Chondrocyte (in vitro differentiated cells): ENCODE data around the gene CYP51A1. TPM values are rescaled to one million over a fixed set of nuclear protein-coding genes. Genes with fewer than 3 reads are reported as not detected.
"Not testable (repeated sequence)": the region's sequence is repeated elsewhere in the genome, so short reads cannot be mapped to it uniquely, and the experiment has no call there.

Experiments used
- DNase-seq: peaks from one replicate; pipeline ENCODE4 v3.0.0; 2021; ENCODE audit warnings: mixed read lengths, low spot score
- H3K27ac Mint-ChIP-seq: one replicate; pipeline ENCODE4 v1.8.0; 2021; ENCODE audit warnings: mild to moderate bottlenecking, moderate library complexity, mixed read lengths; ENCODE audit not compliant: unreplicated experiment
- H3K27me3 Mint-ChIP-seq: 2 replicates; pipeline ENCODE4 v1.8.0; 2021; ENCODE audit warnings: low read depth, mixed read lengths
- H3K36me3 Mint-ChIP-seq: 2 replicates; pipeline ENCODE4 v1.8.0; 2021; ENCODE audit warnings: low read depth, mixed read lengths
- H3K4me1 Mint-ChIP-seq: 2 replicates; pipeline ENCODE4 v1.8.0; 2021; ENCODE audit warnings: low read depth, mild to moderate bottlenecking, mixed read lengths
- H3K4me3 Mint-ChIP-seq: one replicate; pipeline ENCODE4 v1.8.0; 2021; ENCODE audit warnings: mild to moderate bottlenecking, moderate library complexity, mixed read lengths; ENCODE audit not compliant: unreplicated experiment
- H3K9me3 Mint-ChIP-seq: 2 replicates; pipeline ENCODE4 v1.8.0; 2021; ENCODE audit warnings: low read depth, mixed read lengths
- CTCF ChIP-seq: fragments of 200-600 bp; sonication (generic); IDR thresholded peaks from 2 replicates; pipeline ENCODE4 v1.5.0; 2021; ENCODE audit warnings: antibody characterized with exemption, mild to moderate bottlenecking, moderate library complexity
- total RNA-seq: library from RNA; stranded (reverse); gene quantifications from 3 replicates; pipeline ENCODE4 v1.2.1, GENCODE V29; 2021

The CYP51A1 gene
- total RNA-seq, 1 donor from 2014 or later = 87.6 TPM

- Mint-ChIP-seq H3K9me3 (no peaks in the 10 kb centered on the region), H3K4me1 (peaks cover 3% of the 10 kb centered on the region), H3K27me3 (peaks cover 4% of the 10 kb centered on the region), H3K27ac (peak overlapping the region; percentile 28), H3K36me3 (peaks cover 4% of the 10 kb centered on the region), H3K4me3 (no peak overlapping the region)
- no peak for DNase-seq
- no peak for TF ChIP-seq CTCF
Observed at GRCh38 chr7:92158660-92159575, 24.6 kb upstream of the CYP51A1 start.

- H3K27me3 Mint-ChIP-seq = peaks cover 2% of the 10 kb centered on the region
- TF ChIP-seq CTCF = no peak
- H3K4me3 Mint-ChIP-seq = no peak overlapping the region
- DNase-seq = no peak
- no peaks in the 10 kb centered on the region for H3K9me3 Mint-ChIP-seq
- no peak overlapping the region for H3K27ac Mint-ChIP-seq
- peaks cover 3% of the 10 kb centered on the region for H3K4me1 Mint-ChIP-seq
- peaks cover 4% of the 10 kb centered on the region for H3K36me3 Mint-ChIP-seq
Observed at GRCh38 chr7:92156990-92157389, 22.7 kb upstream of the CYP51A1 start.

- Mint-ChIP-seq H3K27me3 (no peaks in the 10 kb centered on the region), H3K4me1 (peaks cover 6% of the 10 kb centered on the region), H3K4me3 (no peak overlapping the region), H3K36me3 (no peaks in the 10 kb centered on the region), H3K9me3 (no peaks in the 10 kb centered on the region), H3K27ac (no peak overlapping the region)
- DNase-seq = no peak
- no peak for TF ChIP-seq CTCF
Observed at GRCh38 chr7:92155108-92155739, 20.9 kb upstream of the CYP51A1 start.

GRCh38 chr7:92150450-92151017, 16.3 kb upstream of the CYP51A1 start:
- no peak for TF ChIP-seq CTCF
- Mint-ChIP-seq H3K4me3 (no peak overlapping the region), H3K36me3 (no peaks in the 10 kb centered on the region), H3K9me3 (no peaks in the 10 kb centered on the region), H3K27ac (no peak overlapping the region), H3K4me1 (peaks cover 3% of the 10 kb centered on the region), H3K27me3 (no peaks in the 10 kb centered on the region)
- DNase-seq = no peak

- Mint-ChIP-seq H3K36me3 (no peaks in the 10 kb centered on the region), H3K27ac (no peak overlapping the region), H3K4me1 (peaks cover 3% of the 10 kb centered on the region), H3K9me3 (no peaks in the 10 kb centered on the region), H3K27me3 (no peaks in the 10 kb centered on the region), H3K4me3 (no peak overlapping the region)
- no peak for DNase-seq
- TF ChIP-seq CTCF = no peak
Observed at GRCh38 chr7:92149736-92150239, 15.5 kb upstream of the CYP51A1 start.

GRCh38 chr7:92143192-92143880, 9.1 kb upstream of the CYP51A1 start:
- not testable (repeated sequence) for H3K27me3 Mint-ChIP-seq, H3K27ac Mint-ChIP-seq, H3K36me3 Mint-ChIP-seq, H3K4me1 Mint-ChIP-seq, H3K4me3 Mint-ChIP-seq, H3K9me3 Mint-ChIP-seq, DNase-seq

GRCh38 chr7:92142791-92143190, 8.5 kb upstream of the CYP51A1 start:
- H3K27ac Mint-ChIP-seq, H3K9me3 Mint-ChIP-seq, H3K4me1 Mint-ChIP-seq, DNase-seq, H3K27me3 Mint-ChIP-seq, H3K36me3 Mint-ChIP-seq, H3K4me3 Mint-ChIP-seq: not testable (repeated sequence)
